ENCODE measurements around the gene SEPTIN10.

SEPTIN10 gene

DNA sequence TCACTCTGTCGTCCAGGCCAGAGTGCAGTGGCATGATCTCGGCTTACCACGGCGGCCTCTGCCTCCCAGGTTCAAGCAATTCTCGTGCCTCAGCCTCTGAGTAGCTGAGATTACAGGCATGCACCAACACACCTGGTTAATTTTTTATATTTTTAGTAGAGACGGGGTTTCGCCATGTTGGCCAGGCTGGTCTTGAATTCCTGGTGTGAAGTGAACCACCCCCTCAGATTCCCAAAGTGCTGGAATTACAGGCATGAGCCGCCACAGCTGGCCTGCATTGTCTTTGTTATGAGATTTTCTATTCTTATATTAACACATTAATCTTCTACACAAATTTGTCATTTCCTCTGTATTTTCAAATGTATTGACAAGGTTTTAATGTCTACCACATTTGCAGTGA is 75.2 kb downstream of the SEPTIN10 start:
- TF ChIP-seq, protein P1, sequence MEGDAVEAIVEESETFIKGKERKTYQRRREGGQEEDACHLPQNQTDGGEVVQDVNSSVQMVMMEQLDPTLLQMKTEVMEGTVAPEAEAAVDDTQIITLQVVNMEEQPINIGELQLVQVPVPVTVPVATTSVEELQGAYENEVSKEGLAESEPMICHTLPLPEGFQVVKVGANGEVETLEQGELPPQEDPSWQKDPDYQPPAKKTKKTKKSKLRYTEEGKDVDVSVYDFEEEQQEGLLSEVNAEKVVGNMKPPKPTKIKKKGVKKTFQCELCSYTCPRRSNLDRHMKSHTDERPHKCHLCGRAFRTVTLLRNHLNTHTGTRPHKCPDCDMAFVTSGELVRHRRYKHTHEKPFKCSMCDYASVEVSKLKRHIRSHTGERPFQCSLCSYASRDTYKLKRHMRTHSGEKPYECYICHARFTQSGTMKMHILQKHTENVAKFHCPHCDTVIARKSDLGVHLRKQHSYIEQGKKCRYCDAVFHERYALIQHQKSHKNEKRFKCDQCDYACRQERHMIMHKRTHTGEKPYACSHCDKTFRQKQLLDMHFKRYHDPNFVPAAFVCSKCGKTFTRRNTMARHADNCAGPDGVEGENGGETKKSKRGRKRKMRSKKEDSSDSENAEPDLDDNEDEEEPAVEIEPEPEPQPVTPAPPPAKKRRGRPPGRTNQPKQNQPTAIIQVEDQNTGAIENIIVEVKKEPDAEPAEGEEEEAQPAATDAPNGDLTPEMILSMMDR (IDR thresholded peaks at IDR 0.05) = no peak

DNA sequence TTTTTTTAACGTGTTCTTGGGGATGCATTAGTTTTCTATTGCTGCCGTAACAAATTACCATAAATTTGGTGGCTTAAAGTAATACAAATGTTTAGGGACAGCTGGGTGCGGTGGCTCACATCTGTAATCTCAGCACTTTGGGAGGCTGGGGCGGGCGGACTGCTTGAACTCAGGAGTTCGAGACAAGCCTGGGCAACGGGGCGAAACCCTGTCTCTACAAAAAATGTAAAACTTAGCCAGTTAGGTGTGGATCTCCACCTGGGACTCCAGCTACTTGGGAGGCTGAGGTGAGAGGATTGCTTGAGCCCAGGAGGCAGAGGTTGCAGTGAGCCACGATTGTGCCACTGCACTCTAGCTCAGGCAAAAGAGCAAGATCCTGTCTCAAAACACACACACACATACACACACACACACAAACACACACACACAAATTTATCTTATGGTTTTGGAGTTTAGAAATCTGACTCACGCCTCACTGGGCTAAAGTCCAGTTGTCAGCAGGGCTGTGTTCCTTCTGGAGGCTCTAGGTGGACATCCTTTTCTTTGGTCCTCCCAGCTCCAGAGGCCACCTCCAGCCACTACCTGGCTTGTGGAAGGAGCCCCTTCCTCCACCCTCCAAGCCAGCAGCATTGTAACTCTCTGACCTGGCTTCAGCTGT is 76.1 kb downstream of the SEPTIN10 start:
- TF ChIP-seq, protein P1 (IDR thresholded peaks at IDR 0.05) = no peak

- TF ChIP-seq, protein P1 (IDR thresholded peaks at IDR 0.05) = no peak
Observed at GRCh38 chr2:109535217-109535946, 78.4 kb downstream of the SEPTIN10 start.

DNA sequence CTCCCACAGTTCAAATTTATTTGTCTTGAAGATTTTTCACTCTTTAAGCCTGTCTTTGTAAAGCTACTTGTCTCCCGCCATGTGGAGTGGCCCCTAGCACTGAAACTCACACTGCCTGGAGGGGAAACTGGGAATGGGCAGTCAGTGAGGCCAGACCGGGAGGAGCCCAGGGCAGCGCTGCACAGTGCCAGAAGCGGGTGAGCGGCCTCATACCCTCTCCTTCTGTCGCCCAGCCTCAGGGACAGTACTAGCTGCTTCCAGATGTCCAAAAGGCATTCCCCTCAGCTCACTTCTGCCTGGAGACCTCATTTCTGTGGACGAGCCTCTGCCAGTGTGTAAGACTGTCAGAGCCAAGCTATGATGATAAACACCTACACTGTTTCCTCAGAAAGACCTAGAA is 79.9 kb downstream of the SEPTIN10 start:
- TF ChIP-seq, protein P1 (IDR thresholded peaks at IDR 0.05) = no peak

DNA sequence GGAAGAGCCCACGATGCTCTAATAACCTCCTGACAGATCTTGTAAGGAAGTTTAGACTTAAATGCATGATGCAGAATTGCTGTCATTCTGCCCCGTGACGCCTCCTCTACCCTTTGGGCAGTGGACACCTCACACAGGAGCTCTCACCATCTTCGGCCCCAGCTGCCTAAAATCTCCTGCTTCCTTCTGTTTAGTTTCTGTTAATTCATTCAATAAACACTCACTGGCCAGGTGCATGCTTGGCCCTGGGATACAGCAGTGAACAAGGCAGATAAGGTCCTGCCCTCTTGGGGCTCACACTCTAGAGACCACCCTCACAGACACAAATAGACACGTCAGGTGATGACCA is 81.1 kb downstream of the SEPTIN10 start:
- TF ChIP-seq, protein P1 (IDR thresholded peaks at IDR 0.05) = no peak

DNA sequence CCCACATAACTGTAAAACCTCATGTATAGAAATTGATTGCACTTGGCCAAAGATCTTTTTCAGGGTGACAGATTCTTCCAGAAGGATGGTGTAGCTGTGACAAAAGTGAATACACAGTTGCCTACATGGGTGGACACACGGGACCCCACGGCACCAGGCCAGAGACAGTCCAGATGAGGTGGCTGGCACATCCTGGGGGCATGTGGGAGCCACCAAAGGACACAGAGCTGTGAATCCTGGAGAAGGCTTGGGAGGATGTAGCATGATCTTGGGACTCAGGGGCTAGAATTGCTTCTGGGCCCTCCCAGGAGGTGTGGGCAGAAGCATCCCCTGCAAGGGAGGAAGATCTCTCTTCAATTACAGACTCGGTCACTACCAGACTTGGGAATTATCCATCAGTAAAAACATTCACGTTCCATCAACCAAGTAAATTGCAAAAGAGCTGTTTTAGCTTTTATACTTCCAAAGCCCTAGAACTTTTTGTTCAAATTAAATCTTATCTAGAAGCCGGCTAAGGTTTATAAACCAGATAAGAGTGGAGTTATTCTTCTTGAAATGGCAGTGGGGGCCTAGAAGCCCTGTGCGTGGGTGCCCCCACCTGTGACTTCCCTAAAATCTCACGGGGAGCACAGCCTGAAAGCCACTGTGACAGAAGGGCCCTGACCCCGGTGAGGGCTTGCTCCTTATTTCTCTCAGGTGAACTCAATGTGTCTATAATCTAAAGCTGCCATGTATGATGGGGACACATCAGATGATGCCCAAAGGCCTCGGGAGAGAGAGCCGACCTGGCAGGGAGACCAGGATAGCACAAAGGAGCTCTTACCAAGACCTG is 81.7 kb downstream of the SEPTIN10 start:
- TF ChIP-seq, protein P1 (IDR thresholded peaks at IDR 0.05) = no peak

DNA sequence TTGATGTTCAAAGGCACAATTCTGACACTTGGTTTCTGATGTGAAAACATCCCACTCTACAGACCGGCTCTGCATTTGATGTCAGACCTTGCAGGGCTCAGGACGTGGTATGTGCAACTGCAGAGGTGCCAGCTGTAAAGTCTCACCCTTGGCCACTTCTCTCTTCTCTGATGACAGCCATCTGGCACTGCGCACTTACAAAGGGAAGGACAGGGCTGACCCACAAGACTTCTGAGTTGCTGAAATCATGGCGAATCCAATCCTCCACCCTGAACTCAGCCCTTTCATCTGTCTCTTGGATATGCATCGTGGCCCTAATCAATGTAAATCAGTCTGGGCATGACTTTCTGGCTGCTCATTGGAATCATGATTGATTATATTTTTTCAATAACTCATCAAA is 82.5 kb downstream of the SEPTIN10 start:
- TF ChIP-seq, protein P1 (IDR thresholded peaks at IDR 0.05) = no peak

Data from LNCAP (cell line).